Psoas muscle (tissue), 8 donors: ENCODE data around the gene BHLHE40. TPM values are rescaled to one million over a fixed set of nuclear protein-coding genes. Genes with fewer than 3 reads are reported as not detected.

Source experiments
- ATAC-seq, 4 donors: fragments of 200-7000 bp; cut with Tn5 transposase; one replicate each; pipeline ENCODE4 v1.9.1; 2020; ENCODE audit warnings: moderate library complexity in 3 of 4, mild to moderate bottlenecking in 2 of 4
- DNase-seq, 2 donors: peaks; one replicate each; pipeline ENCODE4 v3.0.0-alpha.2; 2020
- H3K27ac ChIP-seq: fragments of 200-600 bp; one replicate; pipeline ENCODE4 v1.8.0; 2022
- H3K27me3 ChIP-seq, 3 donors: fragments of 200-600 bp in 1 of 3; one replicate each; pipeline versions ENCODE4 v1.6.1 to v1.8.0; 2013 to 2022; ENCODE audit warnings: low read length in 2 of 3, mild to moderate bottlenecking in 2 of 3, moderate library complexity in 1 of 3; ENCODE audit not compliant: insufficient read depth in 3 of 3
- H3K36me3 ChIP-seq, 2 donors: fragments of 200-600 bp in 1 of 2; one replicate each; pipeline versions ENCODE4 v1.6.1 to v1.8.0; 2013 to 2022; ENCODE audit warnings: low read depth in 1 of 2, mild to moderate bottlenecking in 1 of 2, moderate library complexity in 1 of 2; ENCODE audit not compliant: insufficient read depth in 1 of 2
- H3K4me1 ChIP-seq: fragments of 200-600 bp; one replicate; pipeline ENCODE4 v1.8.0; 2022
- H3K4me3 ChIP-seq: fragments of 200-600 bp; one replicate; pipeline ENCODE4 v1.8.0; 2022; ENCODE audit warnings: mild to moderate bottlenecking
- H3K9me3 ChIP-seq: fragments of 200-600 bp; one replicate; pipeline ENCODE4 v1.8.0; 2022
- CTCF ChIP-seq: fragments of 200-600 bp; IDR thresholded peaks from one replicate; pipeline ENCODE4 v1.8.0; 2022; ENCODE audit warnings: antibody characterized with exemption
- WGBS, 3 donors: extraction: QIAGEN DNeasy Blood & Tissue Kit; methylation state at CpG; one replicate each; pipeline versions ENCODE4 v1.1.6 to v1.1.7; 2013; 5-methylcytosine and 5-hydroxymethylcytosine counted together
- intact Hi-C, 2 donors: fragments of 100-400 bp; cut with DNase I; formaldehyde crosslinking; loops; one replicate each; pipeline versions ENCODE4 v1.11.0 to v1.14.2; 2022
- polyA plus RNA-seq, 3 donors: library from polyadenylated mRNA; stranded (reverse); fragments of 200-250 nt; gene quantifications; one replicate each; pipeline ENCODE4 v1.2.3, GENCODE V29; 2013
- total RNA-seq, 4 donors: library from RNA; stranded (reverse); fragmentation: NEBNext Ultra II Directional in 2 of 4; extraction: Animal tissue kit (Norgen Biotek cat#: 25700) in 2 of 4; gene quantifications; one replicate each; pipeline versions ENCODE4 v1.2.1 to v1.2.4, GENCODE V29; 2021 to 2023
- donor health status: healthy with polysubstance abuse.
- donor health status: DM: no; HTN: no; CAD: no; lungs with moderate emphysema.
- donor health status: Bipolar disorder and iron deficiency.
- donor health status: healthy.
- donor health status: DM: yes; HTN: yes; CAD: no.
- donor health status: DM: no; HTN: no; CAD: no.
- donor health status: DM: no; HTN: no; CAD: no.
- donor health status: DM: yes; HTN: yes; CAD: no.

Gene BHLHE40
- total and polyA plus RNA-seq, 7 donors, result 16.7 to 143 (median 65.1) TPM

GRCh38 chr3:4971838-4972237 is 7.4 kb upstream of the BHLHE40 start:
- Histone ChIP-seq H3K27ac (no peak overlapping the region), H3K9me3 (no peaks in the 10 kb centered on the region), H3K27me3 (no peaks in the 10 kb centered on the region), H3K4me3 (no peak overlapping the region), H3K36me3 (no peaks in the 10 kb centered on the region), H3K4me1 (peaks cover 9% of the 10 kb centered on the region)
- ATAC-seq, result no peak
- no peak for TF ChIP-seq CTCF
- DNase-seq, result no peak
- intact Hi-C loops, result no loop called here
- WGBS, 3 donors, result 95 to 98% (median 96%) methylated on average over 3 of the region's 3 CpGs

- DNase-seq (no peak), ATAC-seq (no peak)
- no peaks in the 10 kb centered on the region for H3K9me3 ChIP-seq
- H3K27me3 ChIP-seq, result no peaks in the 10 kb centered on the region
- intact Hi-C loops, result no loop called here
- H3K36me3 ChIP-seq, result no peaks in the 10 kb centered on the region
- H3K27ac ChIP-seq, result no peak overlapping the region
- peaks cover 14% of the 10 kb centered on the region for H3K4me1 ChIP-seq
- 77 to 88% (median 77%) methylated on average over 9 of the region's 9 CpGs for WGBS, 3 donors
- TF ChIP-seq CTCF, result no peak
- H3K4me3 ChIP-seq, result no peak overlapping the region
These were observed 6.3 kb upstream of the BHLHE40 start for GRCh38 chr3:4972652-4973643.

DNA sequence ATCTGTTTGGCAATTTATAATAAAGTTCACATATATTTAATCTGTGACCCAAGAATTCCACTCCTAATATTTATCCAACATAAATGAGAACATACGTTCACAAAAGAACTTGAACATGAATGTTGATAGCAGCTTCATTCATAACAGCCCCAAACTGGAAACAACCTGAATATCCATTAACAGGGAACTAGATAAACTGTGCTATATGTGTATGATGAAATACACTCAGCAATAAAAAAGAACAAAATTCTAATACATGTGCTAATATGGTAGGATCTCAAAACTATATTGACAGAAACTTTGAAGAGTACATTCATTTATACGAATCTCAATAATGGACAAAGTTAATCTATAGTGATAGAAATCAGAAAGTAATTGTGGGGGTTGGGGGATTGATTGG is 5.1 kb upstream of the BHLHE40 start:
- ATAC-seq (no peak), DNase-seq (no peak)
- Histone ChIP-seq H3K36me3 (no peaks in the 10 kb centered on the region), H3K4me3 (no peak overlapping the region), H3K4me1 (peaks cover 14% of the 10 kb centered on the region), H3K27me3 (no peaks in the 10 kb centered on the region), H3K27ac (no peak overlapping the region), H3K9me3 (no peaks in the 10 kb centered on the region)
- no peak for TF ChIP-seq CTCF
- intact Hi-C loops, result no loop called here
- WGBS, 3 donors, result 89 to 92% (median 92%) methylated on average over 2 of the region's 2 CpGs

DNA sequence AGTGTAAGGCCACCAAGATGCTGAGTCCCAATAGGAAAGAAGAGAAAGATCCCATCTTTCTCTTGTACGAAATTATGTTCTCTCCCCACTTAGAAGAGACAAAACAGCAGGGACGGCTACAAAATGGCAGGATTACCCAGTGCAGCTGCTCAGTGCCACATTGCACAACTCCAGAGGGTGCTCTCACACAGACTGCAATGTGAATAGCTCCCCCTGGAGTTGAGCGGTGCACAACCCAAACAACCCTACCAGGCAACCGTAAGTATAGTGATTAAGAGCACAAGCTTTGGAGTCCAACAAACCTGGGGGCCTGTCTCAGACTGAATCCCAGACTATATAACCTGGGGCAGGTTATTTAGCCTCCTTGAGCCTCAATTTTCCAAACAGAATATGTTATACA is 3.1 kb upstream of the BHLHE40 start:
- TF ChIP-seq CTCF, result peak; percentile 69
- H3K27me3 ChIP-seq, result no peaks in the 10 kb centered on the region
- no peak overlapping the region for H3K4me3 ChIP-seq
- H3K9me3 ChIP-seq, result no peaks in the 10 kb centered on the region
- H3K27ac ChIP-seq, result peak overlapping the region; percentile 100
- intact Hi-C loops, result loop anchor here (2.0 to 5.0 kb wide), 5 partner anchors 51 to 265 kb away; no protein-coding TSS in a partner anchor
- DNase-seq, result peak; percentile 67 to 73
- peaks cover 14% of the 10 kb centered on the region for H3K4me1 ChIP-seq
- peaks cover 0 to 7% of the 10 kb centered on the region in 2 donors for H3K36me3 ChIP-seq
- WGBS, 3 donors, result 61 to 76% (median 63%) methylated on average over 4 of the region's 4 CpGs
- ATAC-seq, result peak in 1 of 4 donors; percentile 17
